Vagina (tissue), 2 donors: Measurements from ENCODE around the gene CFDP1. TPM values are rescaled to one million over a fixed set of nuclear protein-coding genes. Genes with fewer than 3 reads are reported as not detected.

Experiments used
- DNase-seq, 2 donors: peaks; one replicate each; pipeline ENCODE4 v3.0.0-alpha.2; 2017; ENCODE audit errors: extremely low spot score in 2 of 2
- H3K27ac ChIP-seq: fragments of 200-600 bp; sonication (generic); one replicate; pipeline ENCODE4 v1.5.1; 2019
- H3K27me3 ChIP-seq: fragments of 200-600 bp; sonication (generic); one replicate; pipeline ENCODE4 v1.5.1; 2019
- H3K36me3 ChIP-seq, 2 donors: fragments of 200-600 bp; sonication (generic); one replicate each; pipeline ENCODE4 v1.5.1; 2017 to 2019
- H3K4me1 ChIP-seq: fragments of 200-600 bp; sonication (generic); one replicate; pipeline ENCODE4 v1.5.1; 2019
- H3K4me3 ChIP-seq, 2 donors: fragments of 200-600 bp; sonication (generic); 1 replicate in 1 of 2; 2 replicates in 1 of 2; pipeline ENCODE4 v1.5.1; 2016 to 2019
- H3K9me3 ChIP-seq: fragments of 200-600 bp; sonication (generic); one replicate; pipeline ENCODE4 v1.5.1; 2019
- POLR2A ChIP-seq, 2 donors: fragments of 450-650 bp; IDR thresholded peaks; one replicate each; pipeline ENCODE4 v1.6.1; 2017; ENCODE audit warnings: antibody characterized with exemption in 2 of 2, mild to moderate bottlenecking in 2 of 2, moderate library complexity in 2 of 2
- POLR2AphosphoS5 ChIP-seq, 2 donors: sonication (generic); formaldehyde crosslinking; IDR thresholded peaks; one replicate each; pipeline ENCODE4 v1.9.0; 2017; ENCODE audit warnings: antibody characterized with exemption in 2 of 2, mild to moderate bottlenecking in 2 of 2, low read depth in 1 of 2; ENCODE audit not compliant: insufficient read depth in 1 of 2
- intact Hi-C: fragments of 100-400 bp; cut with DNase I; formaldehyde crosslinking; loops from one replicate; pipeline ENCODE4 v1.15.1; 2023
- total RNA-seq: library from RNA; depleted of rRNA; stranded (reverse); fragments of >200 nt; gene quantifications from one replicate; pipeline ENCODE4 v1.2.3, GENCODE V29; 2016
- TF ChIP-seq, protein P1 (sequence below), 3 experiments: fragments of 450-650 bp in 2 of 3; fragments of 200-600 bp in 1 of 3; sonication (generic) in 1 of 3; IDR thresholded peaks; one replicate each; pipeline ENCODE4 v1.5.1; 2017 to 2019; ENCODE audit warnings: antibody characterized with exemption in 3 of 3, mild to moderate bottlenecking in 2 of 3, moderate library complexity in 2 of 3

Gene CFDP1
- total RNA-seq, 1 donor from 2014 or later, result 45.7 TPM

DNA sequence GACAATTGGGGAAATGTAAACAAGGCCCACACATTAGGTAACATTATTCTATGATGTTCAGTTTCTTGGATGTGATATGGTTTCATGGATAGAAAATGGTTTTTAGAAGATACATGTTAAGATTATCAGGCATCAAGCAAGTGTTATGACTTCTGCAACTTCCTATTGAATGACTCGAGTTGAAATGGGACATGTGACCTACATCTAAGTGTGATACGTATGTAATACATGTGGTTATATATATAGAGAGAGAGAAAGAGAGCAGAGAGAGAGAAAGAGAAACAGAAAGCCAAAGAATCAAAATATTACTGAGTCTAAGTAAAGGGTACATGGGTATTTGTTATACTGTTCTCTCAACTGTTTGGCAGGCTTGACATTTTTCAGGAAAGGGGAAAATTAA is 29.5 kb upstream of the CFDP1 start:
- intact Hi-C loops, result loop anchor here (10.0 kb wide), 2 partner anchors 52 to 162 kb away; partner anchors contain the start of gene ADAT1
- Histone ChIP-seq H3K36me3 (no peaks in the 10 kb centered on the region), H3K27me3 (no peaks in the 10 kb centered on the region), H3K27ac (no peak overlapping the region), H3K4me1 (peaks cover 36% of the 10 kb centered on the region), H3K4me3 (peak overlapping the region in 1 of 2 donors; percentile 94), H3K9me3 (no peaks in the 10 kb centered on the region)
- no peak for DNase-seq
- TF ChIP-seq, protein P1, sequence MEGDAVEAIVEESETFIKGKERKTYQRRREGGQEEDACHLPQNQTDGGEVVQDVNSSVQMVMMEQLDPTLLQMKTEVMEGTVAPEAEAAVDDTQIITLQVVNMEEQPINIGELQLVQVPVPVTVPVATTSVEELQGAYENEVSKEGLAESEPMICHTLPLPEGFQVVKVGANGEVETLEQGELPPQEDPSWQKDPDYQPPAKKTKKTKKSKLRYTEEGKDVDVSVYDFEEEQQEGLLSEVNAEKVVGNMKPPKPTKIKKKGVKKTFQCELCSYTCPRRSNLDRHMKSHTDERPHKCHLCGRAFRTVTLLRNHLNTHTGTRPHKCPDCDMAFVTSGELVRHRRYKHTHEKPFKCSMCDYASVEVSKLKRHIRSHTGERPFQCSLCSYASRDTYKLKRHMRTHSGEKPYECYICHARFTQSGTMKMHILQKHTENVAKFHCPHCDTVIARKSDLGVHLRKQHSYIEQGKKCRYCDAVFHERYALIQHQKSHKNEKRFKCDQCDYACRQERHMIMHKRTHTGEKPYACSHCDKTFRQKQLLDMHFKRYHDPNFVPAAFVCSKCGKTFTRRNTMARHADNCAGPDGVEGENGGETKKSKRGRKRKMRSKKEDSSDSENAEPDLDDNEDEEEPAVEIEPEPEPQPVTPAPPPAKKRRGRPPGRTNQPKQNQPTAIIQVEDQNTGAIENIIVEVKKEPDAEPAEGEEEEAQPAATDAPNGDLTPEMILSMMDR (IDR thresholded peaks at IDR 0.05), result no peak
- no peak for TF ChIP-seq POLR2A (IDR thresholded peaks at IDR 0.05)

DNA sequence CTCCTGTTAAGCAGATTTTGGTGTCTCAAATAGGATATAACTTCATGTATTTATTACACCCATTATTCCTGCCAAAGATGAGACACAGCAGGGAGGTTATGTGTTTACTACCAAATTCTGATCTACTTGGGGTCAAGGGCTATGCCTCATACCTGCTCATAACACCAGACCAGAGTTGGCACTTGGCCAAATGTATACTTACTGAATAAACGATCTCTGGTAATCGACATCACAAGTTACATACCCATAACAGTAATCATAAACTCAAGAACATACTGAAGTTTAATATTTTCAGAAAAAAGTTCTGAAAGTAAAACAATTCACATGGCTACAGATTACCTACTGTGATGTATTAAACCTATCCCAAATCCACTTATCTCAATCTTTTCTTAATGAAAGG is 28.3 kb upstream of the CFDP1 start:
- TF ChIP-seq, protein P1 (IDR thresholded peaks at IDR 0.05), result no peak
- TF ChIP-seq POLR2A (IDR thresholded peaks at IDR 0.05) (no peak), POLR2AphosphoS5 (IDR thresholded peaks at IDR 0.05; ENCODE audit: insufficient read depth in 1 of 2, low read depth in 1 of 2) (no peak)
- intact Hi-C loops, result loop anchor here (10.0 kb wide), 2 partner anchors 53 to 163 kb away; partner anchors contain the start of gene ADAT1
- no peaks in the 10 kb centered on the region for H3K27me3 ChIP-seq
- H3K27ac ChIP-seq, result no peak overlapping the region
- DNase-seq, result no peak
- H3K4me1 ChIP-seq, result peaks cover 38% of the 10 kb centered on the region
- H3K9me3 ChIP-seq, result no peaks in the 10 kb centered on the region
- no peaks in the 10 kb centered on the region for H3K36me3 ChIP-seq
- no peak overlapping the region for H3K4me3 ChIP-seq

DNA sequence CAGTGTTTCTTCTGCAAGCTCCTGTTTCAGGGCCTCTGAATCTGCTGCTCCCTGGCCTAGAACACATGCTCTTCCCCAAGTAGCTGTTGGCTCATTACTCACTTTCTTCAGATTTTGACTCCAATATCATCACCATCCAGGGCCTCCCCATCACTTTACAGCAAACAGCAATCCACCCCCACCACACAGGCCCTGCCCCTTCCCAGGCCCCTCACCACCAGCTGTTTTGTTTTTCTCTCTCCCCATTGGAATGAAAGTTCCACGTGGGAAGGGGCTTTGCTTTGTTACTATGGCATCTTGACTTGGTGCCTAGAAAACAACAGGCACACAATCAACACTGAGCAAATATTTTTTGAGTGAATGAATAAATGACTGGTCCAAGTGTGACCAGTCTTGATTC is 27.1 kb upstream of the CFDP1 start:
- TF ChIP-seq POLR2A (IDR thresholded peaks at IDR 0.05), result no peak

DNA sequence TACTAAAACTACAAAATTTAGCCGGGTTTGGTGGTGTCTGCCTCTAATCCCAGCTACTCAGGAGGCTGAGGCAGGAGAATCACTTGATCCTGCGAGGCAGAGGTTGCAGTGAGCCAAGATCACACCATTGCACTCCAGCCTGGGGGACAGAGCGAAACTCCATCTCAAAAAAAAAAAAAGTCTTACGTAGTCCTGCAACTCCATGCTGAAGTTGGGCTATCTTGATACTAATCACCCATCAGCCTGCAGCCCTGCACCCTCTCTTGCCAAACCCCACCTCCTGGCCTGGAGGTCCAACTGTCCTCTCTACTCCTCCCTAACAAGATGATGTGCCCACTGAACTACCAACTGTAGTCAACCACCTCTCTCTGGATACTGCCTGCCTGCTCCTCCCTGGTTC is 26.4 kb upstream of the CFDP1 start:
- Histone ChIP-seq H3K27me3 (no peaks in the 10 kb centered on the region), H3K36me3 (no peaks in the 10 kb centered on the region), H3K27ac (no peak overlapping the region), H3K4me3 (no peak overlapping the region), H3K9me3 (no peaks in the 10 kb centered on the region), H3K4me1 (peaks cover 34% of the 10 kb centered on the region)
- intact Hi-C loops, result loop anchor here (10.0 kb wide), 2 partner anchors 55 to 165 kb away; partner anchors contain the start of gene ADAT1
- TF ChIP-seq POLR2A (IDR thresholded peaks at IDR 0.05) (no peak), POLR2AphosphoS5 (IDR thresholded peaks at IDR 0.05; ENCODE audit: insufficient read depth in 1 of 2, low read depth in 1 of 2) (no peak)
- TF ChIP-seq, protein P1 (IDR thresholded peaks at IDR 0.05), result no peak
- DNase-seq, result no peak

More for the DNA sequence above, 27.1 kb upstream of the CFDP1 start:
- intact Hi-C loops, result loop anchor here (10.0 kb wide), 2 partner anchors 54 to 164 kb away; partner anchors contain the start of gene ADAT1
- no peak for DNase-seq
- H3K4me3 ChIP-seq, result no peak overlapping the region
- peaks cover 38% of the 10 kb centered on the region for H3K4me1 ChIP-seq
- no peaks in the 10 kb centered on the region for H3K36me3 ChIP-seq
- H3K9me3 ChIP-seq, result no peaks in the 10 kb centered on the region
- H3K27ac ChIP-seq, result no peak overlapping the region
- H3K27me3 ChIP-seq, result no peaks in the 10 kb centered on the region

DNA sequence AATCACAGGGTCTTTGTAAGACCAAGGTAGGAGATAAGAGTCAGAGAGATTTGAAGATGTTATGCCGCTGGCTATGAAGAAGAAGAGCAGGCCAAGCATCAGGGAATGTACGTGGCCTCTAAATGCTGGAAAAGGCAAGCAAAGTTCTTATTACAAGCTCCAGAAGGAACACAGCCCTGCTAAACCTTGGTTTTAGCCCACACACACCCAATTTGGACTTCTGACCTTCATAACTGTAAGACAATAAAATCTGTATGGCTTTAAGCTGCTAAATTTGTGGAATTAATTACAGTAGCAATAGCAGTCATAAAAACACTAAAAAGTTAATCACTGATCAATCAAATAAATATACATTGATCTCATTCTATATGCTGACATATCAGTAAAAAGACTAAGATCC is 25.1 kb upstream of the CFDP1 start:
- Histone ChIP-seq H3K36me3 (no peaks in the 10 kb centered on the region), H3K9me3 (no peaks in the 10 kb centered on the region), H3K4me3 (no peak overlapping the region), H3K27me3 (no peaks in the 10 kb centered on the region), H3K4me1 (peaks cover 34% of the 10 kb centered on the region), H3K27ac (no peak overlapping the region)
- DNase-seq, result no peak
- TF ChIP-seq POLR2A (IDR thresholded peaks at IDR 0.05), result no peak
- TF ChIP-seq POLR2AphosphoS5 (IDR thresholded peaks at IDR 0.05; ENCODE audit: insufficient read depth in 1 of 2, low read depth in 1 of 2), result no peak
- intact Hi-C loops, result no loop called here

DNA sequence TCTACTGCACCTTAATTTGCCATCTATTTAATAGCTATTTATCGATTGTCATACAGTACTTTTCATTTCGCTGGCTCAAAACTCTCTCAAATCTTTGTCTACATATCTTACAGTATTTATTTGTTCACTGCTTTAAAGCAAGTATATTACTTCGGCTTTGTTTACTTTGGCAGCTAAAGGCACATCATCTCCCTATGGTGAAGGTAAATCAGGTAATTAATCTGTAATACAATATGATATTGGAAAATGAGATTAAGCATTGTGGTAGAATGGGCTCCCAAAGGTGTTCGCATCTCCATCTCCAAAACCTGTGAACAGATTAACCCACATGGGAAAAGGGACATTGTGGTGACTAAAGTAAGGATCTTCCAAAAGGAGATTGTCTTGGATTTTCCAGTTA is 24.7 kb upstream of the CFDP1 start:
- Histone ChIP-seq H3K4me3 (no peak overlapping the region), H3K9me3 (no peaks in the 10 kb centered on the region), H3K27ac (no peak overlapping the region), H3K27me3 (no peaks in the 10 kb centered on the region), H3K36me3 (no peaks in the 10 kb centered on the region), H3K4me1 (peaks cover 34% of the 10 kb centered on the region)
- DNase-seq, result no peak
- intact Hi-C loops, result no loop called here
- TF ChIP-seq, protein P1 (IDR thresholded peaks at IDR 0.05), result no peak
- TF ChIP-seq POLR2A (IDR thresholded peaks at IDR 0.05) (no peak), POLR2AphosphoS5 (IDR thresholded peaks at IDR 0.05; ENCODE audit: insufficient read depth in 1 of 2, low read depth in 1 of 2) (no peak)
